IPS-18a (cell line): ENCODE data around the gene MYO3B.

Source experiments
- H3K27ac ChIP-seq: one replicate; pipeline ENCODE4 v1.5.1; 2013; ENCODE audit warnings: low read length
- H3K27me3 ChIP-seq: one replicate; pipeline ENCODE4 v1.6.1; 2013; ENCODE audit warnings: mild to moderate bottlenecking, low read length; ENCODE audit not compliant: control insufficient read depth, insufficient read depth
- H3K36me3 ChIP-seq: one replicate; pipeline ENCODE4 v1.6.1; 2013; ENCODE audit warnings: low read depth, low read length; ENCODE audit not compliant: control insufficient read depth
- H3K4me1 ChIP-seq: one replicate; pipeline ENCODE4 v1.6.1; 2013; ENCODE audit warnings: low read depth, low read length; ENCODE audit not compliant: control insufficient read depth
- H3K4me3 ChIP-seq: one replicate; pipeline ENCODE4 v1.5.1; 2013; ENCODE audit warnings: low read length
- H3K9ac ChIP-seq: one replicate; pipeline ENCODE4 v1.6.1; 2013; ENCODE audit warnings: mild to moderate bottlenecking, low read length, moderate library complexity
- H3K9me3 ChIP-seq: one replicate; pipeline ENCODE4 v1.6.1; 2013; ENCODE audit warnings: low read depth, low read length; ENCODE audit not compliant: control insufficient read depth

MYO3B gene

GRCh38 chr2:170500104-170500503 lies 322.2 kb downstream of the MYO3B start:
- peaks cover 53% of the 10 kb centered on the region for H3K4me1 ChIP-seq
- no peaks in the 10 kb centered on the region for H3K9me3 ChIP-seq
- H3K9ac ChIP-seq: no peak overlapping the region

DNA sequence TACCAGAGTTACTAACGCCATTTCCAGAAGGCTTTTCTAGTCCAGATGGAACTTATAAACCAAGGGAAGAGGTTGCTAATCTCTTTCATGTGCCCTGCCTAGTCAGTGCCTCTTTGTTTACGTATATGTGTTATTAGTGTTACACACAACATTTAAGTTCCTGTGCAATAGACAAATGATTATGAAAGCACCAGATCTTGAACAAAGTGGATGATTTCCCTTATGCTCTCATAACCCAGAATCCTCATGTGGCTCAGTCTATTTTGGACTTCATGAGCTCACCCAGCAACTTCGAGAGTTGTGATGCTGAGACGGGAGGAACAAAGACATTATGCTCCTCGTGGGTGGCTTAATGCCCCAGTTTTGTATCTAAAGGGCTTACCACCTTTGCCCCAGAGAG lies 322.8 kb downstream of the MYO3B start:
- Histone ChIP-seq H3K27me3 (peaks cover 7% of the 10 kb centered on the region), H3K4me3 (no peak overlapping the region), H3K27ac (no peak overlapping the region), H3K9ac (no peak overlapping the region), H3K9me3 (no peaks in the 10 kb centered on the region), H3K36me3 (no peaks in the 10 kb centered on the region), H3K4me1 (peaks cover 59% of the 10 kb centered on the region)

More at GRCh38 chr2:170500104-170500503, 322.2 kb downstream of the MYO3B start:
- Histone ChIP-seq H3K4me3 (no peak overlapping the region), H3K36me3 (no peaks in the 10 kb centered on the region), H3K27ac (no peak overlapping the region), H3K27me3 (peaks cover 7% of the 10 kb centered on the region)

DNA sequence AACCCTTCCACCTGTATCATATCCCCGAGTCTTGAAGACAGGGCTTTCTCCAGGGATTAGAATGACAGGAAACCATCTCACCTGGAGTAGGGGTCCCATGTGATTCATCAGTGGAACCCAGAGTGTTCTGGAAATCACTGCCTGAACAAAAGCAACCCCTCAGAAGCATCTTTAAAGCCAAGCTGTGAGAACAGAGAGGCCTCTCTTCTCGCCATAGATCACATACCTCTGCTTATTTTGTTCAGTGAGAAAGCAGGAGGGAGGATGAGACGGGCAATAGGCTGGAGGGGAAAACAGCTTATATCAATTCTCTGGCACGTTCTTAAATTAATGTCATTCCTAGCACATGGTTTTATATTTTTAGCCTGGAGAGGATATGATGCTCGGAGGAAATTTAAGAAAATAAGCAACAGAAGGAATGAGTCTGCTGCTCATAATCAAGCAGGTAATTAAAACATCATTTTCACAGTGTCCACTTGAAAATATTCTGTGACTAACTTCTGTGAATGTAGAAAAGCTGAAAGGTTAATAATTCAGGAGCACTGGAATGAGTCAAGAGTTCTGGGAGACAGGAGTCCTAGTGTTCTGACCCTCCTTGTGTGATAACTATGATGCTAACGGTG lies 323.6 kb downstream of the MYO3B start:
- Histone ChIP-seq H3K4me3 (no peak overlapping the region), H3K4me1 (peaks cover 65% of the 10 kb centered on the region), H3K27me3 (peaks cover 7% of the 10 kb centered on the region), H3K9ac (no peak overlapping the region), H3K36me3 (no peaks in the 10 kb centered on the region), H3K9me3 (no peaks in the 10 kb centered on the region), H3K27ac (no peak overlapping the region)

DNA sequence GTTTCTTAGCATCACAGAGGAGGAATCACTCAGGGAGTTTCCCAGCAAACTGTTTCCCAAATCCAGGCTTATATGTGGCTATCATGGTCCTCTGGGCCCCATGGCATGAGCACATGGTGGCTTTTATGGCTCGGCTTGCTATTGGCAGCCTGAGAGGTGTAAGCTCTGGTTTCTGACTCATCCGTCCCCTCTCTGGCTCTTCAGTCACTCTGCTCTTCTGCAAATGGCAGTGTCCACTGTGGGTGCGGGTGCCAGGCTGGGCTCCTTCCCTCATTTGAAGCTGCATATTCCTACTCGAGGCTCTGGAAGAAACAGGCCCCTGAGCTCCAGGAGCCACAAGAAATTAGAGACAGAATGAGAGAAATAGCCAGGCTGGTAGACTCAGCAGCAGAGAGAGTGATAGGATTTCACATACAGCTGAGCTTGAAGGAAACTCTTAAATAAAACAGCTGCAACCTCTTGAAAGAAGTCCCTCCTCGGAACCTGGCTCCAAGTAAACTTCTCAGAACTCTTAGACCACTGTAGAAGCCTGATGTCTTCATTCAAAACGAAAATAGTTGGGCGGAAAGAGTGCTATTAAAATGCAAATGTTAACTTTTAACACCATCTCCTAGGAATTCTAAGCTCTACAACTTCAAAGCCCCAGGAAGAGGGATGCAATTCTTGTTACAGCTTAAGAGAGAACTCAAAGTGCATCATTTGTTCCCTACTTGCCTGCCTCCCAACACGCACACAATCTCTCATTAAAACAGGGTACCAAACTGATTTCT lies 324.6 kb downstream of the MYO3B start:
- peak overlapping the region; percentile 15 for H3K4me3 ChIP-seq
- H3K4me1 ChIP-seq: peaks cover 65% of the 10 kb centered on the region
- H3K9ac ChIP-seq: no peak overlapping the region
- H3K36me3 ChIP-seq: no peaks in the 10 kb centered on the region
- H3K27me3 ChIP-seq: peaks cover 7% of the 10 kb centered on the region
- no peak overlapping the region for H3K27ac ChIP-seq
- H3K9me3 ChIP-seq: no peaks in the 10 kb centered on the region

DNA sequence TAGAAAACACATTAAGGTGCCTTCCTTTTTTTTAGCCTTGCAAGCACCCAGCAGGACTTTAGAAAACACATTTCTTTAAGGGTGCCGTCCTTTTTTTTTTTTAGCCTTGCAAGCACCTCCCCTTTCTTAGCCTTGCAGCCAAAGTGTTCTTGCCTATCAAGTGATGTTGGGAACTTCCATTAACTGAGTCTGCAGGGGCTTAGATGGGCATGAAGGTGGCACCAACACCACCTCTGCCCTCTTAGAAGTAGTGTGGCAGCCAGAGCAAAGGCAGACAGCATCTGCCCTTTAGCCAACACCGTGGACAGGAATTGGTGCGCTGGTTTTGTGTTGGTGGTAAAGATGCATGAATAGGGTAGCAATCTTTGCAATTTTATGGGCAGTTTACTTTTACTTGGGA lies 325.6 kb downstream of the MYO3B start:
- H3K4me1 ChIP-seq: peaks cover 63% of the 10 kb centered on the region

DNA sequence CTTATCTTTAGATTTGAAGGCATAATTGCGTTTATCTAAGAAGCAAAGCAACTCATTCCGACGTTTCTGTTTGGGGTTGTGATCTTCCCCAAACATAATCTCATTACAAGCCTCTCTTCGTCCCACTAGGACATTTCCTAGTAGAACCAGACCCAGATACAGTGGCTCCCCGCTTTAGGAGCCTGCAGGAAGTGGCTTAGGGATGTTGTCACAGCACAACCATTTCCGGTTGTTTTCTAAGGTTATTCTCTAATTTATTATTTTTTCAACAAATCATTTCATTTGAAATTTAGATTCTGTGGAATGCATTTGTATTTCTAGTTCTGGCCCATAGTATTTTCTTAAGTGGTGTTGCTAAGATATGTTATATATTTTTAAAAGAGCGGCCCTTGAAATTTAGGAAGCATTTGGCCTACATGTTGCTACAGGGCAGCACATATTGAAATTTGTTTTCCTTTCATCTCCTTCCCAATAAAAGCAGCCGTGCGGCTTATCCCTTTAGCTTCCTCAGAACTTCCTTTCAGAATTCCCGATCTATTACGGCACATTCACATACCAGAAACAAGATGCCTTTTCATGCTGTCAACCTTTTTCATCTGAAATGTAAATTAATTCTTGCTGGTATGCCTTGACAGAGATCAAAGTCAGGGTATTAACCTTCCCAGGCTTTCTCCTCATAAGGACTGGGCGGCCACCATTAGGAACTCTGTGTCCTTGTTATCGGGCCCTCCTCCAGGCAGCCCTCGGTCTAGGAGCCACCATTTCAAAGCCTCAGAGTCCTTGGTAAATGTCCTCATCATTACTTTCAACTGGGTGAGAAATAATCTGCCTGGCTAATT lies 326.2 kb downstream of the MYO3B start:
- Histone ChIP-seq H3K27ac (no peak overlapping the region), H3K36me3 (no peaks in the 10 kb centered on the region), H3K27me3 (peaks cover 7% of the 10 kb centered on the region), H3K9me3 (no peaks in the 10 kb centered on the region), H3K4me1 (peaks cover 61% of the 10 kb centered on the region), H3K9ac (no peak overlapping the region), H3K4me3 (peak overlapping the region; percentile 37)

More for the DNA sequence above, 325.6 kb downstream of the MYO3B start:
- Histone ChIP-seq H3K27ac (no peak overlapping the region), H3K9ac (no peak overlapping the region), H3K36me3 (no peaks in the 10 kb centered on the region), H3K4me3 (peak overlapping the region; percentile 37), H3K27me3 (peaks cover 7% of the 10 kb centered on the region), H3K9me3 (no peaks in the 10 kb centered on the region)

DNA sequence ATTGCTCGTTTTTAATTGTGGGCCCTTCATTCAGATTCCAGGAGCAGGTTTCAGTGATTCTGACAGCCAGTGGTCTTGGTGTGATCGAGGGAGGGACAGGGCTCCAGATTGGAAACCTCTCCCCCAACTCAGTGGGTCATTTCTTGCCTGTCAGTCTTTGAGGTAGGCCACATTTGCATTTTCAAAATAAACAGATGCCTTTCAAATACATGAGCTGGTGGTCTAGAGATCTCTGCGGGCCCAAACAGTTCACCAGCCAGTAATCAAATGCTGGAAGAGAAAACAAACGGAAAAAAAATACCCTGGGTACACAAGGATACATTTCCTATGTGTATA lies 326.8 kb downstream of the MYO3B start:
- H3K4me1 ChIP-seq: peaks cover 61% of the 10 kb centered on the region
- no peaks in the 10 kb centered on the region for H3K9me3 ChIP-seq
- peak overlapping the region; percentile 37 for H3K4me3 ChIP-seq
- H3K9ac ChIP-seq: no peak overlapping the region
- no peaks in the 10 kb centered on the region for H3K36me3 ChIP-seq
- H3K27ac ChIP-seq: no peak overlapping the region
- peaks cover 7% of the 10 kb centered on the region for H3K27me3 ChIP-seq

GRCh38 chr2:170505631-170506275 lies 327.8 kb downstream of the MYO3B start:
- Histone ChIP-seq H3K36me3 (no peaks in the 10 kb centered on the region), H3K9ac (no peak overlapping the region), H3K27ac (no peak overlapping the region), H3K9me3 (no peaks in the 10 kb centered on the region), H3K4me3 (peak overlapping the region; percentile 11), H3K4me1 (peaks cover 55% of the 10 kb centered on the region), H3K27me3 (peaks cover 7% of the 10 kb centered on the region)

DNA sequence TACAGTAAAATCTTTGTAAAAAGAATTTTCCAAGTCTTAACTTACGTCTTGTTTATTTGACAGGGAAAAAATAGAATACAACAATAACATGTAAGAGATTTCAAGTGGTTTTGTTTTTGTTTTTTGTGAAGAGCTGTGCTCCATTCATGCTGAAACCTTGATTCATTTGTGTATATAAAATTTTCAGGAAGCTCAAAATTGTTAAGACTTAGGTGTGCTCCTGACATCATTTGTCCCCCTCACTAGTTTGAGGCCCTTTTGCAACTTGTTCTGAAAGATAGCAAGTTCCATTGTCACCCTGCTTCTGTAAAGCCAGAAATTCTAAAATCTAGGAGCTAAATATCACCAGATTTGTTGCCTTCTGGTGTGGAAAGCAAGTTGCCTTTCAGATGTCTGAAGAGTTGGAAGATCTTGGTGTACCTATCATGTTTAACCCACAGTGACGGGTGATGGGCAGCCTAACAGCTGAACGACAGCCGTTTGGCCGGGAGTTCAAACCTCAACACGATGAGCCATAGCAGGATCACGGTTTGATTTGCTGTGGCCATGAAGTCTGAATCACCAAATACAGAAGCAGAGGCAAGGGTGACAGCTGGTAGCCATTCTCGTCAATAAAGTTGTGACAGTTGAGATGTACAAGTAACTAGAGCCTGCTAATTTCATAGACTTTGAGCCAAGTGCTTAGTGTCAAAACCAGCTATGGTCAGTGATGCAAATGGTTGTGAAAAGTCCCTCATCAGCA lies 331.7 kb downstream of the MYO3B start:
- Histone ChIP-seq H3K27ac (no peak overlapping the region), H3K36me3 (no peaks in the 10 kb centered on the region), H3K4me3 (no peak overlapping the region), H3K27me3 (no peaks in the 10 kb centered on the region), H3K9ac (no peak overlapping the region), H3K9me3 (no peaks in the 10 kb centered on the region), H3K4me1 (peaks cover 27% of the 10 kb centered on the region)

DNA sequence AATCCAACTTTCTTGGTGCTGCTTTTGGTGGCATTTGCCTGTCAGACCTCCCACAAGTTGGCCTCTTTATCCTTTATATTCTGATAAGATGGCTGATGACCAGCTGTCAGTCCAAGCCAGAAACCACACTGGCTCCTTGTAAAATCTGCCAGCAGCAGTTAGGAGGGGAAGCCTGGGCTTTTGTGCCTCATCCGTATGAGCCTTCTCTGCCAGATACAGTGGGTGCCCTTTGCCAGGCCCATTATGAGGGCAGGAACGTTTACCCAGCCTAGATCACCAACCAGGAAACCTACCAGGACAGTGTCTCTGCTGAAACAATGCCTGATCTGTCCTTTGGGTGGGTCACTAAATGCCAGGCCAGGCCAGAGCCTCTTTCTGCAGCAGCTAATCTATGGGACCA lies 334.3 kb downstream of the MYO3B start:
- Histone ChIP-seq H3K27me3 (no peaks in the 10 kb centered on the region), H3K27ac (no peak overlapping the region), H3K4me3 (no peak overlapping the region), H3K4me1 (peaks cover 10% of the 10 kb centered on the region), H3K9me3 (no peaks in the 10 kb centered on the region), H3K36me3 (no peaks in the 10 kb centered on the region), H3K9ac (no peak overlapping the region)

GRCh38 chr2:170514140-170514539 lies 336.2 kb downstream of the MYO3B start:
- Histone ChIP-seq H3K4me1 (peaks cover 10% of the 10 kb centered on the region), H3K27ac (no peak overlapping the region), H3K9me3 (no peaks in the 10 kb centered on the region), H3K4me3 (no peak overlapping the region), H3K36me3 (no peaks in the 10 kb centered on the region), H3K27me3 (no peaks in the 10 kb centered on the region), H3K9ac (no peak overlapping the region)
